HFF-Myc (cell line): ENCODE data around the gene MVD.

Experiments used
- DNase-seq: peaks from one replicate; pipeline ENCODE4 v3.0.0-alpha.2; 2011; ENCODE audit warnings: low read depth; ENCODE audit errors: extremely low read depth
- H3K4me3 ChIP-seq: replicated peaks from 2 replicates; pipeline ENCODE4 v1.5.1; 2011; ENCODE audit warnings: low read depth, mild to moderate bottlenecking, control low read depth, low read length
- TF ChIP-seq, protein P1 (sequence below): IDR thresholded peaks from 2 replicates; pipeline ENCODE4 v1.5.1; 2012; ENCODE audit warnings: mild to moderate bottlenecking, low read depth, low read length, control low read depth; ENCODE audit errors: missing control alignments

MVD gene

GRCh38 chr16:88686439-88687253, 23.8 kb upstream of the MVD start, which contains the start of gene SNAI3:
Gene SNAI3, minus strand, starts transcription at chr16:88686507. Its CDS starts 101 bp downstream, at chr16:88686406.
- TF ChIP-seq, protein P1, sequence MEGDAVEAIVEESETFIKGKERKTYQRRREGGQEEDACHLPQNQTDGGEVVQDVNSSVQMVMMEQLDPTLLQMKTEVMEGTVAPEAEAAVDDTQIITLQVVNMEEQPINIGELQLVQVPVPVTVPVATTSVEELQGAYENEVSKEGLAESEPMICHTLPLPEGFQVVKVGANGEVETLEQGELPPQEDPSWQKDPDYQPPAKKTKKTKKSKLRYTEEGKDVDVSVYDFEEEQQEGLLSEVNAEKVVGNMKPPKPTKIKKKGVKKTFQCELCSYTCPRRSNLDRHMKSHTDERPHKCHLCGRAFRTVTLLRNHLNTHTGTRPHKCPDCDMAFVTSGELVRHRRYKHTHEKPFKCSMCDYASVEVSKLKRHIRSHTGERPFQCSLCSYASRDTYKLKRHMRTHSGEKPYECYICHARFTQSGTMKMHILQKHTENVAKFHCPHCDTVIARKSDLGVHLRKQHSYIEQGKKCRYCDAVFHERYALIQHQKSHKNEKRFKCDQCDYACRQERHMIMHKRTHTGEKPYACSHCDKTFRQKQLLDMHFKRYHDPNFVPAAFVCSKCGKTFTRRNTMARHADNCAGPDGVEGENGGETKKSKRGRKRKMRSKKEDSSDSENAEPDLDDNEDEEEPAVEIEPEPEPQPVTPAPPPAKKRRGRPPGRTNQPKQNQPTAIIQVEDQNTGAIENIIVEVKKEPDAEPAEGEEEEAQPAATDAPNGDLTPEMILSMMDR: no peak
- DNase-seq: no peak
- H3K4me3 ChIP-seq: peak within 1 kb of the TSS; percentile 41

GRCh38 chr16:88686062-88686438, 23.2 kb upstream of the MVD start:
- H3K4me3 ChIP-seq: peak overlapping the region; percentile 41
- TF ChIP-seq, protein P1: no peak
- DNase-seq: no peak

- no peak for DNase-seq
- TF ChIP-seq, protein P1: peak; percentile 74
- peak overlapping the region; percentile 41 for H3K4me3 ChIP-seq
Observed at GRCh38 chr16:88685156-88686061, 22.5 kb upstream of the MVD start.

- DNase-seq: no peak
- H3K4me3 ChIP-seq: no peak overlapping the region
- TF ChIP-seq, protein P1: no peak
Observed at GRCh38 chr16:88684569-88685155, 21.8 kb upstream of the MVD start.

DNA sequence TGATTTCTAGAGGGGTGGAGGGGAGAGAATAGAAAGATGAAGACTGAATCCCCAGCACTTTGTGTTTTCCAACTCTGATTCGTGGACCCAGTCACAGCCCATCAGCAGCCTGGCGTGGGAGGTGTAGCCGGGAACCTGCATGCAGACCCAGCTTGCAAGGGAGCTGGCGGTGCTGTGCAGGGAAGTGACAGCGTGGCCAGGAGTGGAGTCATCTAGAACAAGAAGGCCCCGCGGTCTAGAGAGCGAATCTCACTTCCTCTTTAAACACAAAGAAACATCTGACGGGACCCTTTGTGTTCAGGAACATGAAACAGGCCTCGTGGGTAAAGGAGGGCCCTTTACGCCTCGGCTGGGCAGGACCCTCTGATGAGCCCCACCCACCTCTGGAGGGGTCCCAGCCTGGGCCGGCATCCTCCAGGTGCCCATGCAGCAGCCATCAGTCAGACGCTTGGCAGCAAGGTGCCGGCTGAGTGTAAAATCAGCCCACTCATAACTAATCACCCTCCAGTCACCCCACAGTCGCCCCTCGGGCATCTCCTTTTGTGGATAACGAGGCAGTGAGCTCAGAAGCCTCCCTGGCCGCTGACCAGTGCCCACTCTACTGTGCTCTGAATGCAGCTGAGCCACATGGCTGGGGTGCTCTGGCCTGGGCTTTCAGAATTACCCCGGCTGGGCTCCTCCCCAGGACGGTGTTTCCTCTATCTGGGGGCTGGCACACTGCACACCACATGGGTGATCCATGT, 19.0 kb upstream of the MVD start:
- DNase-seq: no peak
- H3K4me3 ChIP-seq: no peak overlapping the region
- TF ChIP-seq, protein P1: no peak

DNA sequence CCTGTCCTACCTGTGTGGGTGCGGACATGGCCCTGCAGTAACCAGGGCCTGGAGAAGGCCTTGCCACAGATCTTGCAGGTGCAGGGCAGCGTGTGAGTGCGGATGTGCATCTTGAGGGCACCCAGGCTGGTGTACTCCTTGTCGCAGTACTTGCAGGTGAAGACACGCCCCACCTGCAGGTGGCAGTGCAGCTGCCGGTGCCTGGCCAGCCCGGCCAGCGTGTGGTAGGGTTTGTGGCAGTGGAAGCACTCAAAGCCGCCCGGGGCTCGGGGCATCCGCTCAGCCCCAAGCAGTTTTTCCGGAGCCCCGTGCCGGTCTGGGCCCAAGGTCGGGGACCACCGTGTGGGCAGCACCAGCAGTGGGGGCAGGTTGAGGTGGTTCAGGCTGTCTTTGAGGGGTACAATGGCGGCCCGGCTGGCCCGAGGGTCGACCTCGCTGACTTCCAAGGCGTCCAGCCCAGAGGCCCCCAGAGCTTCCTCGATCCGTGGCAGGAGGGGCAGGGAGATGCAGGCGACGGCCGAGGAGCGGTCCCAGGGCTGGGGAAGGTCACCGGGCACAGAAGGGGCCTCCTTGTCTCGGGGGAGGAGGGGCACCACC, 18.3 kb upstream of the MVD start:
- H3K4me3 ChIP-seq: no peak overlapping the region
- TF ChIP-seq, protein P1: peak; percentile 29
- no peak for DNase-seq
